NCI-H460 (cell line): ENCODE results near the gene RAD51D. TPM values are rescaled to one million over a fixed set of nuclear protein-coding genes. Genes with fewer than 3 reads are reported as not detected.
"Not testable (repeated sequence)": the region's sequence is repeated elsewhere in the genome, so short reads cannot be mapped to it uniquely, and the experiment has no call there.

Source experiments
- DNase-seq: peaks from one replicate; pipeline ENCODE4 v3.0.0-alpha.2; 2016; ENCODE audit warnings: low read depth; ENCODE audit errors: extremely low read depth
- total RNA-seq: library from RNA; depleted of rRNA; stranded (reverse); fragments of >200 nt; shearing (Covaris generic); gene quantifications from 2 replicates; pipeline ENCODE4 v1.2.3, GENCODE V29; 2014

The RAD51D gene
- total RNA-seq, 1 experiment from 2014 or later = 9.9 TPM

DNA sequence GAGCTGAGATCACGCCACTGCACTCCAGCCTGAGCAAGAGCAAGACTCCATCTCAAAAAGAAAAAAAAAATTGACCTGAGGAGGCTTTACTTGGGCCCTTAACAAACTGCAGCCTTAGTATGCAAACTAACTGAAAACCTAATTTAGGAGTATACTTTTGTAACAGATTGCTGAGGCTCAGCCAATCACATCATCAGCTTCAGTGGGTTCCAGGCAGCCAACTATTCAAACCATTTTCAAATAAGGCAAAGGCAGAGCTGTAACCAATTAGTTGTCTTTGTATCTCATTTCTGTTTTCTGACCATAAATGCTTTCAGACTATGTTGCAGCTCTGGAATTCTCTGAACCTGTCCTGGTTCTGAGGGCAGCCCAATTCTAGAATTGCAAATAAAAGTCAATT lies 23.9 kb downstream of the RAD51D start:
- DNase-seq = no peak

DNA sequence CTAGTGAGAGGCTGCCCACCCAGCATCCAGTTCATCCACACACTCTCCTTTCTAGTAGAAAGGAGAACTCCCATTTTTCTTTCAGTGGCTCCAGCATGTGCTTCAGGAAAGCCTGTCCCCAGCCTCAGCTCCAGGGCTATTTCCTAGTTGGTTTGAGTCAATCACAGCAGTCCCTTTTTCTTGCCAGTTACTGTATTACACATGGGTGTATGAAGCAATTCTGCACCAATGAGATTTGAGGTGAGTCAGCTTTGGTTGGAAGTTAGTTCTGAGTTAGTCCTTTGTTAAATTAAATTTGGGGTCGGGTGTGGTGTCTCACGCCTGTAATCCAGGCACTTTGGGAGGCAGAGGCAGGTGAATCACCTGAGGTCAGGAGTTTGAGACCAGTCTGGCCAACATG lies 24.8 kb downstream of the RAD51D start:
- peak; percentile 58 for DNase-seq

GRCh38 chr17:35090707-35091106 lies 29.0 kb downstream of the RAD51D start:
- DNase-seq = not testable (repeated sequence)

DNA sequence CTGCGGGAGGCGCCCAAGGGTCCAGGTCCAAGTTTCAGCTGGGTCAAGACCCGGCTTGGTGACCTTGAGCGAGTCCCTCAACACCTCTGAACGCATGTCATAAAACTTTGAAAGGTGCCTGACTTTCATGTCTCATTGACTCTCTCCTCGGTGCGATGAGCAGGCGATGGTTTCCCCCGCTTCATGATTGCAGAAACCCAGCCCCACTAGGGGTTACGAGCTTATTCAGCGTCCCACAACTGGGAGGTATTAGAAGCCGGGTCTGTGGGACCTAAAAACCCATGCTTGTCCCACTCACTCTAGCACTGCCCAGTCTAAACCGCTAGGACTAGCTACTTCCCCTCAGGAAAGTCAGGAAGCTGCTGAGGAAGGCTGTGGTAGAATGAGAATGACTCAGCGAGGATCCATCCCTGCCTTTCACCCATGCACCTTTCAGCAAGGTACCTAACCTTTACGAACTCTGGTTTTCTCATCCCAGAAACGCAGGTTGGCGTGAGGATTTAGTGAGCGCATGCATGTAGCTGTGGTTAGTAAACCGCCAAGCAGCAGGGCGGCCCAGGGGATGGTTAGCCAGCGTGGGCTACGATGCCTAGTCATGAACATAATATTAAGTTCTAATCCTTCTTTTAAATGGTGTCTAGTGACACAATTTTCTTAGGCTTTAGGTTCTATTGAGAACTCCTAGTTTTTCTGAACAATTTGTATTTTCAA lies 29.9 kb downstream of the RAD51D start:
- peak; percentile 43 for DNase-seq

GRCh38 chr17:35088881-35089585 lies 30.6 kb downstream of the RAD51D start:
- peak; percentile 79 for DNase-seq

GRCh38 chr17:35088356-35088880 lies 31.2 kb downstream of the RAD51D start:
- DNase-seq = peak; percentile 46

DNA sequence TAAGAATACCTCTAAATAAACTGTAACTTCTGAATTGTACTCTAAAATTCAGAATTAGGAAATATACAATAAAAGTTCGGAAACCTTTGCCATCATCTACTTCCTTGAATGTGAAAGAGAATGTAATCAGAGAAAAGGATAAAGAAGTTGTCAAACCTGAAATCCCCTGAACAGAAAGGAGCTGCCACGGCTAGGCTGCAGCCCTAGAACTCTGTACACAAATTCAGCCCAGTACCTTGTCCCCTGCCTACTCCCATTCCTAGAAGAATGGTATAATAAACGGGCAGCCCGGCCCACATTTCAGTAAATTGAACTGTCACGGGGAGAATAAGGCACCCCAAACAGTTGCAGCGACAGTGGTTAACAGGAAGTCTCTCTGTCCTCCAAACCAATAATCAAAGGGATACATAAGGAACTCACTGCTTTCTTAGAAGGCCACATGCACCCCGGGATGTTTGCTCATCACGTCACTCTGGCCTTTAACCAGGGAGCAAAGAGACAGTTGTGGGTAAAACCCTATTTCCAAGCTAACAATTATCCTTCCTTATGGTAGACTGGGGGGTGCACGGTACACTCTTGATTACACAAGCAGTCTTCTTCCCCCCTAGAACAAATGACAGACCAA lies 31.8 kb downstream of the RAD51D start:
- no peak for DNase-seq

DNA sequence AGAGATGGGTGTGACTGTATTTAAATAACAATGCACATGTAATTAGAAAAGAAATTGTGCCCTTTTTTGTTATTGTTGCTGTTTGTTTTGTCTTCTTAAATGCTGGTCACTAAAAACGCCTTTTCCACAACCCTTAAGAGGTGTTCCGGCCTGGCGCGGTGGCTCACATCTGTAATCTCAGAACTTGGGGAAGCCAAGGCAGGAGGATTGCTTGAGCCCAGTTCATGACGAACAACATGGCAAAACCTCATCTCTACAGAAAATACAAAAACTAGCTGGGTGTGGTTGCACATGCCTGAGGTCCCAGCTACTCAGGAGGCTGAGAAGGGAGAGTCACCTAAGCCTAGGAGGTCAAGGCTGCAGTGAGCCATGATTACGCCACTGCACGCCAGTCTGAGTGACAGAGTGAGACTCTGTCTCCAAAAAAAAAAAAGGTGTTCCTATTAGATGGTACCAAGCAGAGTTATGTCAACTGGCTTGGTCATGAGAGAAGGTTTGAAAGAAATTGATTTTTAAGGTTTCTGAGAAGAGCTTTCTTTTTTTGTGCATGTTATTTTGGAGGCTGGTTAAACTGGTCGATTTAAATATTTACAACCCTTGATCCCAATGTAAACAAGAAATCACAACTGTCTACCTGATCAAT lies 32.6 kb downstream of the RAD51D start:
- DNase-seq = no peak

GRCh38 chr17:35086164-35086563 lies 33.5 kb downstream of the RAD51D start:
- no peak for DNase-seq

DNA sequence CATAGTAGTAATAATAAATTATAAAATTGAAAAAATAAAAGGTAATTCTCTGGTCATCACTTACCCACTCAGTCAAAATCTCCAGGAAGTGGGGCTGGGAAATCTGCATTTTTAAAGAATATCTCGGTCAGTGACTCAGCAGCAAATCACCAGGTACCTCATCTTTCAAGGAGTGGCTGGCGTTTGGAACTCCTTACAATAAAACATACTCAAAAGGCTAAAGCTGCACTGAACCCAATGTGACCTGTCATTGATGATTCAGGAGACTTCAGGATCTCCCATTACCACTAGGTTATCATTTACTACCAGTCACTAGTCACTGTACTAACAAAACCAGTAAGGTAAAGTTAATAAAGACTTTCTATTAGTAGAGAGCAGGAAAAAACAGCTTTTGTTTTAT lies 34.7 kb downstream of the RAD51D start:
- no peak for DNase-seq

DNA sequence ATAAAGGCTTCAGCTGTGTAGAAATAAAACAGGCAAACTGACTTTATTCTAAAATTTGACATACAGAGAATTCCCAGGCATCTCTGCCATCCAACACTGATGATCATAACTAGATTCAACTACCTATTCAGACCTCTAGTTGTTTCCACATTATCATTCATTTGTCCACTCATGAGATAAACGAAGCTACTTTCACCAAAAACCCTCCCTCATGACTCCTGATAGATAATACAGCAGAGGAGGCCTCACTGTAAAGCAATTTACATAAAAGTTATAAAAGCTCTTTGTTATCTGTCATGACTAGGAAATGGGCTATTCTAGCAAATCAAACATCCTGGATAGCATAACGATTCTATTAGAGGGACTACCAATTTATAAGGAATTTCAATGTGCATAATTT lies 36.6 kb downstream of the RAD51D start:
- no peak for DNase-seq

- DNase-seq = no peak
Observed at GRCh38 chr17:35082073-35082657, 37.5 kb downstream of the RAD51D start.

- no peak for DNase-seq
Observed at GRCh38 chr17:35081638-35082037, 38.0 kb downstream of the RAD51D start.

- no peak for DNase-seq
Observed at GRCh38 chr17:35080536-35080935, 39.1 kb downstream of the RAD51D start.

DNA sequence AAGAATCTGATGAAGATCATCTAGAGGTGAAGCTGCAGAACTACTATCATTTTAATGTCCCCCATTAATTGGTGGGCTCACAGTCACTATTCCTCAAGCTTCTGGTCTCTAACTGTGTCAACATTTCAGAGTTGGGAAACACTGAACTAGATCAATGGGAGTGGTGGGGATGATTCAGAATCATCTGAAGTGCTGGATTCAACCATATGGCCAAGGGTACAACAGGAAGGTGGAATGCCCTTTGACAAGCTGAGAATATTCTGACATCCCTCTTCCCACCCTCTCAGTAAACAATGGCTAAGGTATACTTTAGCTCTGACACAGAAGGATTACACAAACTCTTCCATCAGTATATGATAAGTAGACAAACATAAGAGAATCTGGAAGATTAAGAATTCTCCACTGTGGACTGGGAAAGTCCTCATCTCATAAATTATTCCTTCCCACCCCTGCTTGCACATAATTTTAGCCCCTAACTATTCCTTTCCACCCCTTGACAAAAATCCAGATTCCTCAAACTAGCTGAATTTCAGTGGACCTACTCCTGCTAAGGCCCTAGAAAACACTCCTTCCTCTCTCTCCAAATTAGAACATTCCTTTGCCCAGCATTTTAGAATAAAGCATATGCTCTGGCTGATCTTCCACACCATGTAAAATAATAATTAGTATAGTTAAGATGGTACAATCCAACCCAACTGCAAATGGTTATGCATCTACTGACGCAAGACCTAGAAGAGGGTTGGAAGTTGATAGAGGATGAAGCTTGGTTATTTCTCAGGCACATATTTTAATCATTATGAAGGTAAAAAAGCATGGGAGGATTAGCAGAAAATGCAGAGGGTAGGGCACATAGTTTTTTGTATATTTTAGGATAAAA lies 39.9 kb downstream of the RAD51D start:
- no peak for DNase-seq

DNA sequence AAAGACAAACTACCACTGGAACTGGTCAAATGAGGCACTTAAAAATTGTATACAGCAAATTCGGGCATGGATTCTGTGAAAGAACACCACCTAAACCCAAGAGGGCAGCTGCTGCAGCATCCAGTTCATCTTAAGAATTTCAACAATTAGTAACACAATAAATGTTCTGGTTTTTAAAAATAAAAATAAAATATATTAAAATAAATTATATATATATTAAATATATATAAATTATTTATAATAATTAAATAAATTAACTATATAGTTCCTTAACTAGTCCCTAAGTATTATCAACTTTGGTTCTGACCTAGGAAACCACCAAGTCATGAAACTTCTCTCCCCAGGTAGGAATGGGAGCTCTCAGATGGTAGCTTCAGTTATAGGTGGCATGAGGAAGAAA lies 42.8 kb downstream of the RAD51D start:
- DNase-seq = no peak

- DNase-seq = no peak
Observed at GRCh38 chr17:35074711-35075707, 44.7 kb downstream of the RAD51D start.

- no peak for DNase-seq
Observed at GRCh38 chr17:35073991-35074627, 45.6 kb downstream of the RAD51D start.
